Mucosa of gallbladder (tissue), 1 donor: Measurements from ENCODE around the gene CA5A. TPM values are rescaled to one million over a fixed set of nuclear protein-coding genes. Genes with fewer than 3 reads are reported as not detected.

ENCODE experiments used
- total RNA-seq: library from RNA; stranded (reverse); gene quantifications from one replicate; pipeline ENCODE4 v1.2.1, GENCODE V29; 2021
- donor health status: DM: no; HTN: no; CAD: no.

CA5A gene
- total RNA-seq, 1 donor from 2014 or later: 0.14 TPM

Other genes starting within 250 kb of the CA5A start
- gene KLHDC4, start 170.5 kb downstream of the CA5A start, total RNA-seq: 31.8 TPM
- 9.4 TPM for gene SLC7A5, start 67.0 kb downstream of the CA5A start, total RNA-seq
- gene BANP, start 14.9 kb upstream of the CA5A start, total RNA-seq: 31.7 TPM